ENCODE measurements around the gene OR8K5.
"Not testable (repeated sequence)": the region's sequence is repeated elsewhere in the genome, so short reads cannot be mapped to it uniquely, and the experiment has no call there.

Gene OR8K5, protein sequence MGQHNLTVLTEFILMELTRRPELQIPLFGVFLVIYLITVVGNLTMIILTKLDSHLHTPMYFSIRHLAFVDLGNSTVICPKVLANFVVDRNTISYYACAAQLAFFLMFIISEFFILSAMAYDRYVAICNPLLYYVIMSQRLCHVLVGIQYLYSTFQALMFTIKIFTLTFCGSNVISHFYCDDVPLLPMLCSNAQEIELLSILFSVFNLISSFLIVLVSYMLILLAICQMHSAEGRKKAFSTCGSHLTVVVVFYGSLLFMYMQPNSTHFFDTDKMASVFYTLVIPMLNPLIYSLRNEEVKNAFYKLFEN

DNA sequence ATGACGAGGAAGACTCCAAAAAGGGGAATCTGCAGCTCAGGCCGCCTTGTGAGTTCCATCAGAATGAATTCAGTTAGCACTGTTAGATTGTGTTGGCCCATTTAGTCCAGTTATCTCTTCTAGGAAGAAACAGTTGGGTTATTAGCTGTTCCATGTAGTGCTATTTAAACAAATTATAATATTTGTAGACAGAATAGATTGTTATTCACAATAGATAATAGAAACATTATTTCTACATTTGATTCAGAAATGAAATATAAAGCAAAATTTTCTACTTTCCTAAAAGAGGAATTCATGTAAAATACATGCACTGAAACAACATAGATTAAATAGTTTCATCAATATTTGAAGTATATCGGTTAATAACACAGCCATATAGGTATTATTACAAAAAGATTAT, at the start of gene OR8K5:
OR8K5 (minus strand) TSS at position 101 of the 400 bp plus-strand sequence; CDS start at position 101, 0 bp downstream.
- DNase-seq, result no peak

DNA sequence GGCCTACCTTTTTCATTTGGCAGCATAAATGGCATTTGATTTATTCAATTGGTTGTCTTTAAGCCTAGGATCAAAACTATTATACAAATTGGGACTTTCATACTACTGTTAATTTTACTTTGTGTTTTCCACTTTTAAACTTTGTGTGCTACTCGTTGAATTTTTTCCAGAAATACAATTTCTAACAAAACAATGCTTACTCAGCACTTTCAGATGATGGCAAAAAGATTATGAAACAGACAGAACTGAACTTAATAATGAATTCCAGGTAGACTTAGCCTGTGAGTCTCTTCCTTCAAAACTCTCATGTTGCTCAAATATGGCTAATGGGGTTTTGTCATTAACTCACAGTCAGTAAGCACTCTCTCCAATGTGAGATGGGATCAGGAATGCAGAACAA, 47.7 kb upstream of the OR8K5 start:
- DNase-seq, result no peak

DNA sequence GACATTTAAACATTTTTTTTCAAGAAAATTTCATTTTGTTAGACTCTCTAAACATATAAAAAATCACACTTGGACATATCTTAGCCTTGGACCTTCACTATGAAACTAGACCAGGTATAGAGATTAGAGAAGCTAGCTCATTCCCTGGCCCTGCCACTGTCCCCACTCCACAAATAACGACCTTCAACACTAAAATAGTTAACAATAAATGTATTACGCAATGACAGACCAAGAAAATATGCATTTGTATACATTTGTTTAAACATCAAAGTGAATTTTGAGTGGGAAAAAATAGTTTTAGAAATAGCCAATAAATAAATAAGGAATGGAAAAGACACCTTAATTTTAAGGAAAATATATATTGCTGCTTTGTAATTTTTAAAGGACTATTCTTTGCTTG, 37.2 kb upstream of the OR8K5 start:
- no peak for DNase-seq

DNA sequence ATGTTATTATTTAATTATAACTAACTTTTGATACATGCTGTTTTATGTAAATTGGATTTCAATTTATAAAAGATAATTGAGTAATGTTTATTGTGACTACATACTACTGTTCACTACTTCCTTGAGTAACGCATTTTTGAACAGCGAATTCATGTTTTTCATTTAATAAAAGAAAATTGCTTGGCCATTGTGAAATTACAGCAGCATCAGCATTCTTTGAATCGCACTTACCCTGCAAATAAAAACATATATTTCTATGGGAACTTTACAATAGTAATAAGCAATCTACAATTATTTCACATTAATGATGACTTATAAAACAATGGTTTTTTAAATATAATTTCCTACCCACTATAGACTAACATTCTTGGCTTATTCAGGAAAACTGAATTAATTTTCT, 36.6 kb upstream of the OR8K5 start:
- DNase-seq, result no peak

DNA sequence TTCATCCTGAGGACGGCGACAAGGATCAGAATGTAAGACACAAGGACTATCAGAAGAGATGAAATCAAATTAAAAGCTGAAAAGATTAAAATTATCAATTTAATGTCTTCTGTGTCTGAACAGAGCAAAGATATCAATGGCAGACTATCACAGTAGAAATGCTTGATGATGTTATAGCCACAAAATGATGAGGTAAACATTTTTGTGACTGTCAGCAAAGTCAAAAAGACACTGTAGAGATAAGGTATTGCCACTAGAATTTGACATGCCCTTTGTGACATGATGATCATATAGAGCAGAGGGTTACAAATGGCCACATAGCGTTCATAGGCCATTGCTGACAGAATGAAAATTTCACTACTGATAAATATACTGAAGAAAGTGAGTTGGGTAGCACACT, 28.5 kb upstream of the OR8K5 start:
- DNase-seq, result no peak

DNA sequence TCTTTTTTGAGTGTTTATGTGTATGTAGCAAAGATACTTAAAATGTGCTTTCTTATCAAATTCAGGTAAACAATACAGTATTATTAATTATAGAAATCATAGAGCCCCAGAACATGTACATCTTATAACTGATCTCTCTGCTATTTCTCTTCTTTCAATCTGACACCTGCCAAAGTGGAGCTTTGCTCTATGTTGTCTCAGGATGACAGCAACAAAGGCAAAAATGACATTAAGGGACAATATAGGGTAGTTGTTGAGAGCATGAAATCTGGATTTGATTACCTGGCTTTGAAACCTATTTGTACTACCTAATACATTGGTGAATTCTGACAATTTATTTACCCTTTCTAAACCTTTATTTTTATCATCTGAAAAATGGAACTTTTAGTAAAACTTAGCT, 23.3 kb upstream of the OR8K5 start:
- DNase-seq, result no peak

DNA sequence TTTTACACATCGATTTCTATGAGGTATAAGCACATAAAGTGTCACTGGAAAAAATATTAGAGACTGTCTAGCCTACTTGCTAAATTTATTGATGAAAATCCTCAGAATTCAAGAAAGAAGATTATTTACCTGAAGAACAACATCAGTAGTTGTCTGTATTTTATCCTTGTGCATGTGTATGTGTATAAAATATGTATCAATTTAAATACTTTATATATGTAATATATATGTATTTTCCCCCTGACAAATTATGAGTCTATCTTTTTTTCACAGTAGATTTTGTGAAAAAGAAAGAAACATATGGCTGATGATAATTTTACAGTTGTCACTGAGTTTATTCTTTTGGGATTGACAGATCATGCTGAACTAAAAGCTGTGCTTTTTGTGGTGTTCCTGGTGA, 16.2 kb upstream of the OR8K5 start, which contains the start of gene OR5J2:
OR5J2 (plus strand) TSS at position 301 of the 400 bp plus-strand sequence; CDS start at position 301, 0 bp downstream.
- no peak for DNase-seq

DNA sequence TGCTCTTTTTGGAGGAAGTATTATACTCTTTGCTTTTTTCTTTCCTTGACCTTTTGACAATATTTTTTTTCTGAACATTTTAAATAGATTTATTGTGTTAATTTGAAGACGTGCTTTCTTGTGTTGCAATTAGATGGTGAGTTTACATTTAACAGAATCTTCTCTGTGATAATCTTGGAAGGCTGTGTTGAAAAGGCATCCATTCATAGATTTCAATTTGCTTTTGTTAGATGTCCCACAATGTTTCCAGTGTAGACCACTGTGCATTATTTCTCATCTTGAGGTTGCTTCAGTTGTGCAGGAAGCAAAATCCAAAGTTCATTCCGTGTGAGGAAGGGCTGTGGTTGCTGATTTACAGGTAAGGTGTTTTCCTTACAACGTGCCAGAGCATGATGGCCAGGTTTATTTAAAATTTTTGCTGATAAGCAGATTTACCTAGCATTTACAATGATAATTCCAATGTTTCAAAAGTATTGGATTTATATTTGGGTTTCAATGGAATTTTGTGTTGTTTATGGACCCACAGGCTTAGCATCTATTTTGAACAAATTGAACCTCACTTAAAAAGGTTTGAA, 12.2 kb upstream of the OR8K5 start:
- DNase-seq, result no peak

DNA sequence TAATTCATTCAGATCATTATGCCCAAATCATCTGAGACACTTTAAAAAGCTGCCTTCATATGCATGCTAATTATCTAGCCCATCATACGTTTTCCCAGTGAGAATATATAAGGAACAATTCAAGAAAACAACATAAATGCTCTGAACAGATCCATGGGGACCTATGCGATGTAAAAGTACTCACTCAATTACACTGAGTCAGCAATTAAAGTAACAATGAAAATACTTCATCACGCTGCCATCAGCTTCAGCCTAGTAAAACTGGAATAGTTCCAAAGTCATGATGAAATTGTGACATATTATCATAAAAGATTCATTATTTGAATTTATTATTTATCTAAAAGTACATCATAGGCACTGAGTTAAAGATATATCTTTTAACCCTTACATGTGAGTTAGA, 3.7 kb upstream of the OR8K5 start:
- DNase-seq, result no peak

DNA sequence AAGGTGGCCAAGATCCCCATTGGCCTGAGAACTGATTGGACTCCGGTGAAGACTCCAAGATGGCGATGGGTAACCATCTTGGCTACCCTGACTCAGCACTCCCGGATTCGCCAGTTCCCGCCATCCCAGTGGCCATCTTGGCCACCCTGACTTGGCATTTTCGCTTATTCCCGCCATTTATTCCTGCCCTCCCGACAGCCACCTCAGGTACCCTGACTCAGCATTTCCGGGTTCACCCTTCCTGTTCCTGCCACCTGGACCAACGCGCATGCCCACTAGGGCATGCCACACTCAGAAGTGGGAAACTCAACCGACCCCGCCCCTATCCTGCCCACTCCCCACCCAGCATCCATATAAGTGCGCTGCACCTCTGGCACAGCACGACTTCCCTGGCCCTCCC, 7.8 kb downstream of the OR8K5 start:
- no peak for DNase-seq

DNA sequence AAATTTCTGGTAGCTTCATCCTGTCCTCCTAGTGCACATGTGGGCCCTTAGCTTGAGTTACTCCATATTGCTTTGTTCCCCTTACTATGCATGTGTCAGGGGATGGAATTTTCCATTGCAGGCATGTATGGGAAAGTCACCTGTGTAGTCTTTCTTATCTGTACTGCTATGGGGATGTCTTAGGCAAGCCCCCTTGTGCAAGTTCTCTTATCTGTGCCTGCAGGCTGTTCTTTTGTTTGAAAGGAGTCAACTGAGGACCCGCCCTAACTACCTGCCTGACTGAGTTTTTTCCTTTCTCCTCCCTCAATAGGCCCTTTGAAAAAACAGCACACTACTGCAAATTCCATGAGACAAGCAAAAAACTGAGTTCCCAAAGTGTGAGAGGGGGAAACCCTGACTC, 8.7 kb downstream of the OR8K5 start:
- no peak for DNase-seq

DNA sequence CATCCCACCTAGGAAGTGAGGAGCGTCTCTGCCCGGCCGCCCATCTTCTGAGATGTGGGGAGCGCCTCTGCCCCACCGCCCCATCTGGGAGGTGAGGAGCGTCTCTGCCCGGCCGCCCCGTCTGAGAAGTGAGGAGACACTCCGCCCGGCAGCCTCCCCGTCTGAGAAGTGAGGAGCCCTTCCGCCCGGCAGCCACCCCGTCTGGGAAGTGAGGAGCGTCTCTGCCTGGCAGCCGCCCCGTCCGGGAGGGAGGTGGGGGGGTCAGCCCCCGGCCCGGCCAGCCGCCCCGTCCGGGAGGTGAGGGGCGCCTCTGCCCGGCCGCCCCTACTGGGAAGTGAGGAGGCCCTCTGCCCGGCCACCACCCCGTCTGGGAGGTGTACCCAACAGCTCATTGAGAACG, 16.4 kb downstream of the OR8K5 start:
- DNase-seq, result not testable (repeated sequence)

DNA sequence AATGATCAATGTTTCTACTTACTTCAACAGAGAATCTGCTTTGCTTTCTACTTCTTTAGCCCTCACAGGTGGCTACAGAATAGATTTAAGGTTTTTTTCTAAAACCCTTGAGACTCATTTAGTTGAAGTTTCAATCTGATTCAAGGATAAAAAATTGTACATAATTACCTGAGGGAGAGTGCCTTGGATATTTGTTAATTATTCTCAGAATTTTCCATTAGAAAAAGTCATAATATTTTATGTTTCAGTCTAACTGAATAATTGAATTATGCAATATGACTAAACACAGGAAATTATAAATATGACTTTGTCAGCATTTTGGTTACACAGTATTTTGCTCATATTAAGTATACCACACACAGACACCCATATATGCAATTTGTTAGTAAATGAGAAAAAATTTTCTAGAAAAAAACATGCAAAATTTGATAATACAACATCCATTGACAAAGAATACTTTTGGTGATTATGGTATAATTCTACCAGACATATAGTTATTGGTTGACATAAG, 19.9 kb downstream of the OR8K5 start, which contains the start of gene OR8J3:
OR8J3 (minus strand) TSS at position 51 of the 511 bp plus-strand sequence. CDS start 2,483 bp downstream, outside the sequence.
- no peak for DNase-seq

DNA sequence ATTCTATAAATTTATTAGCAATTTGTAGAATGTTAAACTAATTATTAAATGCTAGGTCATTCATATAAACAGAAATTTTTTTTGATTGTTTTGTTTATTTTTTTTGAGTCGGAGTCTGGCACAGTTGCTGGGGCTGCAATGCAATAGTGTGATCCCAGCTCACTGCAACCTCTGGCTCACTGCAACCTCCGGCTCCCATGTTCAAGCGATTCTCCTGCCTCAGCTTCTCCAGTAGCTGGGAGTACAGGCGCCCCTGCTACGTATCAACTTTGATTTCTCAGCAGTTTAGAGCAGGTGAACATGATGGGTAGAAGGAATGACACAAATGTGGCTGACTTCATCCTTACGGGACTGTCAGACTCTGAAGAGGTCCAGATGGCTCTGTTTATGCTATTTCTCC, 38.0 kb downstream of the OR8K5 start, which contains the start of gene OR8H3:
OR8H3 (plus strand) TSS at position 301 of the 400 bp plus-strand sequence; CDS start at position 301, 0 bp downstream.
- no peak for DNase-seq
